ENCODE data around the gene PCARE.

The PCARE gene

GRCh38 chr2:29039718-29040480 lies 34.4 kb downstream of the PCARE start:
- Histone ChIP-seq H3K27ac (ENCODE audit: extremely low read depth, low read depth, low read length) (no peak overlapping the region), H3K4me3 (ENCODE audit: low read depth, low read length) (no peak overlapping the region), H3K36me3 (ENCODE audit: control insufficient read depth in 2 of 2, insufficient read depth in 1 of 2, low read length in 2 of 2) (no peaks in the 10 kb centered on the region), H3K9me3 (ENCODE audit: control insufficient read depth, insufficient read depth, low read depth, low read length) (no peaks in the 10 kb centered on the region), H3K4me1 (ENCODE audit: control insufficient read depth, insufficient read depth, low read length) (no peaks in the 10 kb centered on the region)
- TF ChIP-seq ZNF571 (tag by site-specific recombination; IDR thresholded peaks at IDR 0.05), result no peak
- no peak for TF ChIP-seq KLF16 (tag by site-specific recombination; IDR thresholded peaks at IDR 0.05)
- no peak for TF ChIP-seq SP2 (tag by site-specific recombination; IDR thresholded peaks at IDR 0.05)
- TF ChIP-seq, protein P1, sequence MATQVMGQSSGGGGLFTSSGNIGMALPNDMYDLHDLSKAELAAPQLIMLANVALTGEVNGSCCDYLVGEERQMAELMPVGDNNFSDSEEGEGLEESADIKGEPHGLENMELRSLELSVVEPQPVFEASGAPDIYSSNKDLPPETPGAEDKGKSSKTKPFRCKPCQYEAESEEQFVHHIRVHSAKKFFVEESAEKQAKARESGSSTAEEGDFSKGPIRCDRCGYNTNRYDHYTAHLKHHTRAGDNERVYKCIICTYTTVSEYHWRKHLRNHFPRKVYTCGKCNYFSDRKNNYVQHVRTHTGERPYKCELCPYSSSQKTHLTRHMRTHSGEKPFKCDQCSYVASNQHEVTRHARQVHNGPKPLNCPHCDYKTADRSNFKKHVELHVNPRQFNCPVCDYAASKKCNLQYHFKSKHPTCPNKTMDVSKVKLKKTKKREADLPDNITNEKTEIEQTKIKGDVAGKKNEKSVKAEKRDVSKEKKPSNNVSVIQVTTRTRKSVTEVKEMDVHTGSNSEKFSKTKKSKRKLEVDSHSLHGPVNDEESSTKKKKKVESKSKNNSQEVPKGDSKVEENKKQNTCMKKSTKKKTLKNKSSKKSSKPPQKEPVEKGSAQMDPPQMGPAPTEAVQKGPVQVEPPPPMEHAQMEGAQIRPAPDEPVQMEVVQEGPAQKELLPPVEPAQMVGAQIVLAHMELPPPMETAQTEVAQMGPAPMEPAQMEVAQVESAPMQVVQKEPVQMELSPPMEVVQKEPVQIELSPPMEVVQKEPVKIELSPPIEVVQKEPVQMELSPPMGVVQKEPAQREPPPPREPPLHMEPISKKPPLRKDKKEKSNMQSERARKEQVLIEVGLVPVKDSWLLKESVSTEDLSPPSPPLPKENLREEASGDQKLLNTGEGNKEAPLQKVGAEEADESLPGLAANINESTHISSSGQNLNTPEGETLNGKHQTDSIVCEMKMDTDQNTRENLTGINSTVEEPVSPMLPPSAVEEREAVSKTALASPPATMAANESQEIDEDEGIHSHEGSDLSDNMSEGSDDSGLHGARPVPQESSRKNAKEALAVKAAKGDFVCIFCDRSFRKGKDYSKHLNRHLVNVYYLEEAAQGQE (tag by site-specific recombination; IDR thresholded peaks at IDR 0.05), result no peak
- no peak for TF ChIP-seq BCL11A (tag by site-specific recombination; IDR thresholded peaks at IDR 0.05; ENCODE audit: low read depth)
- no peak for TF ChIP-seq ZNF302 (tag by site-specific recombination; IDR thresholded peaks at IDR 0.05; ENCODE audit: low read depth)
- TF ChIP-seq GFI1B (tag by site-specific recombination; IDR thresholded peaks at IDR 0.05), result no peak
- no peak for TF ChIP-seq ZNF292 (tag by site-specific recombination; IDR thresholded peaks at IDR 0.05; ENCODE audit: borderline replicate concordance, low read depth)
- TF ChIP-seq, protein P2, sequence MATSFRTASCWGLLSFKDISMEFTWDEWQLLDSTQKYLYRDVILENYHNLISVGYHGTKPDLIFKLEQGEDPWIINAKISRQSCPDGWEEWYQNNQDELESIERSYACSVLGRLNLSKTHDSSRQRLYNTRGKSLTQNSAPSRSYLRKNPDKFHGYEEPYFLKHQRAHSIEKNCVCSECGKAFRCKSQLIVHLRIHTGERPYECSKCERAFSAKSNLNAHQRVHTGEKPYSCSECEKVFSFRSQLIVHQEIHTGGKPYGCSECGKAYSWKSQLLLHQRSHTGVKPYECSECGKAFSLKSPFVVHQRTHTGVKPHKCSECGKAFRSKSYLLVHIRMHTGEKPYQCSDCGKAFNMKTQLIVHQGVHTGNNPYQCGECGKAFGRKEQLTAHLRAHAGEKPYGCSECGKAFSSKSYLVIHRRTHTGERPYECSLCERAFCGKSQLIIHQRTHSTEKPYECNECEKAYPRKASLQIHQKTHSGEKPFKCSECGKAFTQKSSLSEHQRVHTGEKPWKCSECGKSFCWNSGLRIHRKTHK (tag by site-specific recombination; IDR thresholded peaks at IDR 0.05), result no peak
- TF ChIP-seq ZEB2 (tag by site-specific recombination; IDR thresholded peaks at IDR 0.05), result no peak
- TF ChIP-seq ZNF501 (tag by site-specific recombination; IDR thresholded peaks at IDR 0.05), result no peak
- TF ChIP-seq SALL2 (tag by site-specific recombination; IDR thresholded peaks at IDR 0.05; ENCODE audit: borderline replicate concordance), result no peak
- no peak for TF ChIP-seq ZNF311 (tag by site-specific recombination; IDR thresholded peaks at IDR 0.05; ENCODE audit: borderline replicate concordance)
- TF ChIP-seq ZNF530 (tag by site-specific recombination; IDR thresholded peaks at IDR 0.05; ENCODE audit: low read depth), result no peak
- TF ChIP-seq ZNF768 (tag by site-specific recombination; IDR thresholded peaks at IDR 0.05), result no peak
- no peak for TF ChIP-seq ZSCAN23 (tag by site-specific recombination; IDR thresholded peaks at IDR 0.05)
- TF ChIP-seq ZNF221 (tag by site-specific recombination; IDR thresholded peaks at IDR 0.05; ENCODE audit: borderline replicate concordance), result no peak
- no peak for TF ChIP-seq ZNF660 (tag by site-specific recombination; IDR thresholded peaks at IDR 0.05)
- TF ChIP-seq ZNF157 (tag by site-specific recombination; IDR thresholded peaks at IDR 0.05), result no peak
- no peak for TF ChIP-seq ZSCAN18 (tag by site-specific recombination; IDR thresholded peaks at IDR 0.05)
- ChIA-PET POLR2A (interaction anchor here (0.6 kb wide), 1 partner anchor 1434 kb away, joined by 3 read pairs; no protein-coding TSS in a partner anchor), CTCF (interaction anchor here (1.1 kb wide), 1 partner anchor 107 kb away, joined by 3 read pairs; no protein-coding TSS in a partner anchor)

All from HEK293 (cell line).